SKM-1 treated with dmso at 0.1 percent for 144 hours (cell line): ENCODE data around the gene SMC5.

Source experiments
- DNase-seq: peaks from one replicate; lab custom pipeline; 2025; ENCODE audit not compliant: unreplicated experiment; lab: John Stamatoyannopoulos, UW

Gene SMC5

DNA sequence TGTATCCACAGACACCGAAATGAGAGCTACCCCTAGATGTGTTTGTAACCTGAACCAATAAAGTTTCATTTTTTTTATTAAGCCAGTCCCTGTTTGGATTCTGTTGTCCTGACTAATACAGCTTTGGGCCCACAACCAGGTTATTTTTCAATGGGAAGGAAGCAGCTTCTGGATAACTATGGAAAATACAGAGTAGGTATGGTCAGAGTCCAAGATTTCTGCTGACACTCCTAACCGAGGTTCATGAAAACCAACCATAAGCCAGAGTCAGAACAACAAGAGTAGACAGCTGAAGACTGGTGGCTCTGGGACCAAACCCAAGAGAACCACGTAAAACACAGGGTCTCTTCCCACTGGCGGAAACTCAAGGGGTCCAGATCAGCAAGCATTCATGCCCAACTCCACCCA is 144.8 kb downstream of the SMC5 start:
- no peak for DNase-seq

DNA sequence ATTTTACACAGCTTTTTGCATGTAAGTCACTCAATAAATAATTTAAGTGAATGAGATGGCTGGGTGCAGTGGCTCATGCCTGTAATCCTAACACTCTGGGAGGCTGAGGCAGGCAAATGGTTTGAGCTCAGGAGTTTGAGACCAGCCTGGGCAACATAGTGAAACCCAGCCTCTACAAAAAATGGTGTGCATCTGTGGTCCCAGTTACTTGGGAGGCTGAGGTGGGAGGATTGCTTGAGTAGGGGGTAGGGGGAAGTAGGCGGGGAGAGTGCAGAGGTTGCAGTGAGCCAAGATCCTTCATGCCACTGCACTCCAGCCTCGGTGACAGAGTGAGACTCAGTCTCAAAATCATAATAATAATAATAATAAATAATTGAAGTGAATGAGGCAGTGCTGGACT is 145.5 kb downstream of the SMC5 start:
- no peak for DNase-seq
